KOPT-K1 (cell line): ENCODE results near the gene CSRNP2.
"Not testable (repeated sequence)": the region's sequence is repeated elsewhere in the genome, so short reads cannot be mapped to it uniquely, and the experiment has no call there.

Experiments used
- H3K27ac ChIP-seq: fragments of 200-600 bp; sonication (generic); 2 replicates; pipeline ENCODE4 v1.5.1; 2016; ENCODE audit warnings: antibody characterized with exemption, mild to moderate bottlenecking, low read depth, low read length; ENCODE audit not compliant: poor library complexity, severe bottlenecking
- H3K36me3 ChIP-seq: fragments of 200-600 bp; sonication (generic); 2 replicates; pipeline ENCODE4 v1.5.1; 2017; ENCODE audit warnings: antibody characterized with exemption, mild to moderate bottlenecking, low read length, moderate library complexity; ENCODE audit not compliant: insufficient read depth
- H3K9me3 ChIP-seq: fragments of 200-600 bp; sonication (generic); 2 replicates; pipeline ENCODE4 v1.5.1; 2017; ENCODE audit warnings: antibody characterized with exemption, low read length, mild to moderate bottlenecking; ENCODE audit not compliant: insufficient read depth, poor library complexity, severe bottlenecking

Gene CSRNP2

GRCh38 chr12:51025836-51026638 is 57.4 kb downstream of the CSRNP2 start, which contains the start of gene SLC11A2:
TSS of gene SLC11A2 (minus strand) at chr12:51026384. CDS start at chr12:51010728, 15,656 bp downstream.
- peak within 1 kb of the TSS; percentile 87 for H3K27ac ChIP-seq
- H3K36me3 ChIP-seq, result no peaks in the 10 kb centered on the region

GRCh38 chr12:51025338-51025835 is 58.0 kb downstream of the CSRNP2 start:
- Histone ChIP-seq H3K27ac (peak overlapping the region; percentile 87), H3K9me3 (no peaks in the 10 kb centered on the region), H3K36me3 (no peaks in the 10 kb centered on the region)

More at GRCh38 chr12:51025836-51026638, 57.4 kb downstream of the CSRNP2 start, which contains the start of gene SLC11A2:
- H3K9me3 ChIP-seq, result no peaks in the 10 kb centered on the region

- no peaks in the 10 kb centered on the region for H3K9me3 ChIP-seq
- H3K36me3 ChIP-seq, result no peaks in the 10 kb centered on the region
- H3K27ac ChIP-seq, result peak overlapping the region; percentile 87
Measured at GRCh38 chr12:51023625-51024382, 59.6 kb downstream of the CSRNP2 start.

- Histone ChIP-seq H3K36me3 (no peaks in the 10 kb centered on the region), H3K27ac (peak overlapping the region; percentile 80), H3K9me3 (no peaks in the 10 kb centered on the region)
Measured at GRCh38 chr12:51021694-51022093, 61.7 kb downstream of the CSRNP2 start.

GRCh38 chr12:51020448-51021182 is 62.8 kb downstream of the CSRNP2 start:
- Histone ChIP-seq H3K27ac (peak overlapping the region; percentile 80), H3K36me3 (no peaks in the 10 kb centered on the region), H3K9me3 (no peaks in the 10 kb centered on the region)

- Histone ChIP-seq H3K27ac (peak overlapping the region; percentile 80), H3K36me3 (no peaks in the 10 kb centered on the region), H3K9me3 (no peaks in the 10 kb centered on the region)
Measured at GRCh38 chr12:51019927-51020326, 63.5 kb downstream of the CSRNP2 start.

GRCh38 chr12:51018956-51019355 is 64.4 kb downstream of the CSRNP2 start:
- peak overlapping the region; percentile 80 for H3K27ac ChIP-seq
- no peaks in the 10 kb centered on the region for H3K9me3 ChIP-seq
- H3K36me3 ChIP-seq, result no peaks in the 10 kb centered on the region

- H3K36me3 ChIP-seq, result no peaks in the 10 kb centered on the region
- H3K27ac ChIP-seq, result no peak overlapping the region
Measured at GRCh38 chr12:51017452-51017851, 65.9 kb downstream of the CSRNP2 start.

GRCh38 chr12:51014467-51014866 is 68.9 kb downstream of the CSRNP2 start:
- not testable (repeated sequence) for H3K27ac ChIP-seq, H3K36me3 ChIP-seq, H3K9me3 ChIP-seq

More at GRCh38 chr12:51017452-51017851, 65.9 kb downstream of the CSRNP2 start:
- no peaks in the 10 kb centered on the region for H3K9me3 ChIP-seq

GRCh38 chr12:51013441-51013840 is 70.0 kb downstream of the CSRNP2 start:
- no peaks in the 10 kb centered on the region for H3K36me3 ChIP-seq
- no peak overlapping the region for H3K27ac ChIP-seq
- H3K9me3 ChIP-seq, result no peaks in the 10 kb centered on the region

- Histone ChIP-seq H3K36me3 (peaks cover 7% of the 10 kb centered on the region), H3K27ac (no peak overlapping the region), H3K9me3 (no peaks in the 10 kb centered on the region)
Measured at GRCh38 chr12:51012570-51013236, 70.7 kb downstream of the CSRNP2 start.

GRCh38 chr12:51011955-51012354 is 71.4 kb downstream of the CSRNP2 start:
- H3K9me3 ChIP-seq, result no peaks in the 10 kb centered on the region
- no peak overlapping the region for H3K27ac ChIP-seq
- peaks cover 15% of the 10 kb centered on the region for H3K36me3 ChIP-seq
